ENCODE results near the gene CNOT1.

- TF ChIP-seq CTCF (IDR thresholded peaks at IDR 0.05) (no peak), POLR2A (IDR thresholded peaks at IDR 0.05) (no peak)
These were observed 123.1 kb downstream of the CNOT1 start for GRCh38 chr16:58506241-58507194.
